Mammary epithelial cell (primary cell): ENCODE results near the gene PRRC2B.

Experiments used
- EZH2 ChIP-seq: IDR thresholded peaks from 2 replicates; pipeline ENCODE4 v1.6.1; 2012; ENCODE audit warnings: low read length, inconsistent platforms, borderline replicate concordance
- TF ChIP-seq, protein P1 (sequence below), 2 donors: IDR thresholded peaks in 1 of 2; conservative IDR thresholded peaks in 1 of 2; 2 replicates each; pipeline ENCODE4 v1.5.1; 2011 to 2012; ENCODE audit warnings: inconsistent platforms in 2 of 2, low read length in 2 of 2, mild to moderate bottlenecking in 2 of 2, control low read depth in 1 of 2, low read depth in 1 of 2; ENCODE audit not compliant: insufficient read depth in 1 of 2; ENCODE audit errors: extremely low read depth in 1 of 2

DNA sequence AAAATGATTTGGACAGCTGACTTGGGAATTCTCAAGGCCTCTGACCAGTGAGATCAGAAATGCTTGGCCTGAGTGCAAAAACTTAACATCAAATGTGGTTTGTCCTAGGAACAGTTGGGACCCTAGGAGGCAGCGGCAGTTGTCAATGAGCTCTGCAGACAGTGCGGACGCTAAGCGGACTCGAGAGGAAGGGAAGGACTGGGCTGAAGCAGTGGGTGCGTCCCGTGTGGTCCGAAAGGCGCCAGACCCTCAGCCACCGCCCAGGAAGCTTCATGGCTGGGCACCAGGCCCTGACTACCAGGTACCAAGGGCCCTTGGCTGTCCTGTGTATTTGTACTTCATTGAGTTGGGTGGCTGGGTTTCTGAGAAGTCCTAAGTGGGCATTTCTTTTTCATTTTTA lies 65.2 kb downstream of the PRRC2B start:
- no peak for TF ChIP-seq EZH2
- TF ChIP-seq, protein P1, sequence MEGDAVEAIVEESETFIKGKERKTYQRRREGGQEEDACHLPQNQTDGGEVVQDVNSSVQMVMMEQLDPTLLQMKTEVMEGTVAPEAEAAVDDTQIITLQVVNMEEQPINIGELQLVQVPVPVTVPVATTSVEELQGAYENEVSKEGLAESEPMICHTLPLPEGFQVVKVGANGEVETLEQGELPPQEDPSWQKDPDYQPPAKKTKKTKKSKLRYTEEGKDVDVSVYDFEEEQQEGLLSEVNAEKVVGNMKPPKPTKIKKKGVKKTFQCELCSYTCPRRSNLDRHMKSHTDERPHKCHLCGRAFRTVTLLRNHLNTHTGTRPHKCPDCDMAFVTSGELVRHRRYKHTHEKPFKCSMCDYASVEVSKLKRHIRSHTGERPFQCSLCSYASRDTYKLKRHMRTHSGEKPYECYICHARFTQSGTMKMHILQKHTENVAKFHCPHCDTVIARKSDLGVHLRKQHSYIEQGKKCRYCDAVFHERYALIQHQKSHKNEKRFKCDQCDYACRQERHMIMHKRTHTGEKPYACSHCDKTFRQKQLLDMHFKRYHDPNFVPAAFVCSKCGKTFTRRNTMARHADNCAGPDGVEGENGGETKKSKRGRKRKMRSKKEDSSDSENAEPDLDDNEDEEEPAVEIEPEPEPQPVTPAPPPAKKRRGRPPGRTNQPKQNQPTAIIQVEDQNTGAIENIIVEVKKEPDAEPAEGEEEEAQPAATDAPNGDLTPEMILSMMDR (conservative IDR thresholded peaks at IDR 0.05 in 1 of 2, IDR thresholded peaks at IDR 0.05 in 1 of 2; ENCODE audit: extremely low read depth in 1 of 2, insufficient read depth in 1 of 2, low read depth in 1 of 2, low read length in 2 of 2): no peak
